ENCODE data around the gene PDE1C. TPM values are rescaled to one million over a fixed set of nuclear protein-coding genes. Genes with fewer than 3 reads are reported as not detected.
A peak's percentile ranks its signal among the peaks of the same experiment; 100 is the strongest.

PDE1C gene
- total and polyA plus RNA-seq, 8 donors: 1.2 to 4.2 (median 2.2) TPM

GRCh38 chr7:32047075-32047474, 23.1 kb downstream of the PDE1C start:
- DNase-seq (no peak), FAIRE-seq (no peak), ATAC-seq (no peak)
- no peak overlapping the region for H3K4me3 ChIP-seq
- H3K4me1 ChIP-seq: peaks cover 0 to 4% (median 0%) of the 10 kb centered on the region in 3 donors
- no peak for TF ChIP-seq CTCF (IDR thresholded peaks at IDR 0.05)
- H3K9me3 ChIP-seq: no peaks in the 10 kb centered on the region
- no peaks in the 10 kb centered on the region for H3K27me3 ChIP-seq
- 76 to 82% methylated on average over 3 of the region's 3 CpGs for WGBS, 2 donors
- H3K36me3 ChIP-seq: no peaks in the 10 kb centered on the region
- intact Hi-C loops (cut with DNase I): no loop called here
- H3K27ac ChIP-seq: no peak overlapping the region

- intact Hi-C loops (cut with DNase I): no loop called here
- Histone ChIP-seq H3K4me3 (no peak overlapping the region), H3K4me1 (peaks cover 0 to 4% (median 0%) of the 10 kb centered on the region in 3 donors), H3K9me3 (no peaks in the 10 kb centered on the region), H3K27ac (no peak overlapping the region), H3K27me3 (no peaks in the 10 kb centered on the region), H3K36me3 (no peaks in the 10 kb centered on the region)
- DNase-seq (no peak), ATAC-seq (no peak), FAIRE-seq (no peak)
- no peak for TF ChIP-seq CTCF (IDR thresholded peaks at IDR 0.05)
Measured at GRCh38 chr7:32045228-32045627, 25.0 kb downstream of the PDE1C start.

GRCh38 chr7:32044739-32045138, 25.5 kb downstream of the PDE1C start:
- no peak for FAIRE-seq
- no peak for DNase-seq
- whole genome bisulfite sequencing, 2 donors: 59 to 63% methylated on average over 3 of the region's 3 CpGs
- Histone ChIP-seq H3K36me3 (no peaks in the 10 kb centered on the region), H3K4me3 (no peak overlapping the region), H3K4me1 (peaks cover 0 to 4% (median 0%) of the 10 kb centered on the region in 3 donors), H3K9me3 (no peaks in the 10 kb centered on the region), H3K27me3 (no peaks in the 10 kb centered on the region), H3K27ac (no peak overlapping the region)
- ATAC-seq: no peak
- intact Hi-C loops (cut with DNase I): no loop called here
- no peak for TF ChIP-seq CTCF (IDR thresholded peaks at IDR 0.05)

GRCh38 chr7:32043688-32044087, 26.5 kb downstream of the PDE1C start:
- DNase-seq: no peak
- FAIRE-seq: no peak
- Histone ChIP-seq H3K4me3 (no peak overlapping the region), H3K9me3 (no peaks in the 10 kb centered on the region), H3K4me1 (peaks cover 0 to 4% (median 0%) of the 10 kb centered on the region in 3 donors), H3K36me3 (no peaks in the 10 kb centered on the region), H3K27me3 (no peaks in the 10 kb centered on the region), H3K27ac (no peak overlapping the region)
- 68 to 76% methylated on average over 3 of the region's 3 CpGs for WGBS, 2 donors
- intact Hi-C loops (cut with DNase I): no loop called here
- ATAC-seq: peak in 1 of 4 donors; percentile 29
- TF ChIP-seq CTCF (IDR thresholded peaks at IDR 0.05): no peak

GRCh38 chr7:32042900-32043299, 27.3 kb downstream of the PDE1C start:
- Histone ChIP-seq H3K9me3 (no peaks in the 10 kb centered on the region), H3K27ac (no peak overlapping the region), H3K4me1 (peaks cover 0 to 1% (median 0%) of the 10 kb centered on the region in 3 donors), H3K4me3 (no peak overlapping the region), H3K36me3 (no peaks in the 10 kb centered on the region), H3K27me3 (no peaks in the 10 kb centered on the region)
- WGBS, 2 donors: 68 to 84% methylated on average over 5 of the region's 5 CpGs
- FAIRE-seq: no peak
- no peak for DNase-seq
- intact Hi-C loops (cut with DNase I): no loop called here
- no peak for ATAC-seq
- TF ChIP-seq CTCF (IDR thresholded peaks at IDR 0.05): no peak

All from pancreas (tissue), 10 donors.